HG02852 (cell line): ENCODE results near the gene DDX51.
"Not testable (repeated sequence)": the region's sequence is repeated elsewhere in the genome, so short reads cannot be mapped to it uniquely, and the experiment has no call there.

Experiments used
- ATAC-seq: cut with Tn5 transposase; IDR thresholded peaks from one replicate; pipeline ENCODE4 v1.9.1; 2021; ENCODE audit warnings: mild to moderate bottlenecking, moderate library complexity; ENCODE audit not compliant: unreplicated experiment

The DDX51 gene

DNA sequence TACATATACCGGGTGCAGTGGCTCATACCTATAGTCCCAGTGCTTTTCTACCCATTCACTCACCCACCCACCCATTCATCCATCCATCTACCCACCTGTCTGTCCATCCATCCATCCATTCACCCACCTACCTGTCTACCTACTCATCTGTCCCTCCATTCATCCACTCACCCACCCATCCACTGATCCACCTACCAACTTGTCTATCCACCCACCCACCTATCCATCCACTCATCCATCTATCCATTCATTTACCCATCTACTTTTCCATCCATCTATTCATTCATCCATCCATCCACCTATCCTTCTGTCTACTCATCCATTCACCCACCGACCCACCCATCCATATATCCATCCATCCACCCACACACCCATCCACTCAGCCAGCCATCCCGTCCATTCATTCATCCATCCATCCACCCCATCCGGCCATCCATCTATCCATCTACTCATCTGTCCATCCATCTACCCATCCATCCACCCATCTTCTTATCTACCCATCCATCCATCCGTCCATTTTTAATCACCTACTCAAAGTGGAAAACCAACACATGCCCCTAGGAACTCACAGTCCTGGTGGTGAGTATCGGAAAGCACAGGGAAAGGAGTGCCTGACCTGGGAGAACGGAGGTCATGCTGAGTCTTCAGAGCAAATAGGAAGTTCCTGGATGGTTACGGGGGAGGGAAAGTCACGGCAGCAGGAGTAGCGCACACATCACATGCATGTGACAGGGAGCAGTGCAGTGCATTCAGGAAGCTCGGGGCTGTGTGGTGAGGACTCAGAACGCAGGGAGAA is 20.0 kb downstream of the DDX51 start:
- ATAC-seq, result no peak

- ATAC-seq, result no peak
Measured at GRCh38 chr12:132121283-132121682, 22.8 kb downstream of the DDX51 start.

DNA sequence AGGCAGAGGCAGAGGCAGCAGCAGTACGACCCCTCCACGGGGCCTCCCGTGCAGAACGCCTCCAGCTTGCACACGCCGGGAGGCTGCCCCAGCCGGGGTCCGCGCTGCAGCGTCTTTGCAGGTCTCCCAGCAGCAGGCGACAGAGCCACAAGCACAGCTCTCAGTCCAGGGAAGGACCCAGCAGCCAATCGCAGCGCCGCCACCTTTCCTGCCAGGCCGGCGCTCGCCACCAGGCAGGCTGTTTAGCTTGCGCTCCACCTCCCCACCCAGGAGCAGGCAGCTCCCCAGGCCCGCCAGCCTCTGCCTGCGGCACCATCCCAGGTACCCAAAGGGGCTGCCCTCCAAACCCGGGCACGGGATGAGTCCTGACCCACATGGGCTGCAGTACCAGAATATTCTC is 25.2 kb downstream of the DDX51 start:
- ATAC-seq, result no peak

GRCh38 chr12:132117558-132117875 is 26.6 kb downstream of the DDX51 start:
- ATAC-seq, result no peak

GRCh38 chr12:132116709-132117557 is 27.2 kb downstream of the DDX51 start:
- no peak for ATAC-seq

DNA sequence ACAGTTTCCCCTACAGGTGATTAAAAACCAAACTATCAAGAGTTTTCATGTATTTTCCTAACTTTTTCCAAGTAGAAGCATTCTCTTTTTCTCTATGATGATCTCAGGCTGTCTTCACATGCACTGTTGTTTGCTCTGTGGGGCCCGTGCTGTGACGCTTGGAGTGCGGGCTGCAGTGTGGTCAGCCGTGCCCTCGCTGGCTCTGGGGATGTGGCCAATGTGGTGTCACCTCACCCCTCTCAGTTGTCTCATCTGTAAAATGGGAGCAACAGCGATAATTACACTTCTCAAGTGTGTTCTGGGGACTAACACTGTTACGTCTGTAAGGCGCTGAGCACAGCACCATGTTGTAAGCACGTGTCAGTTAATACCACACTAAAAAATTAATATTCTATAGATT is 28.6 kb downstream of the DDX51 start:
- ATAC-seq, result no peak

DNA sequence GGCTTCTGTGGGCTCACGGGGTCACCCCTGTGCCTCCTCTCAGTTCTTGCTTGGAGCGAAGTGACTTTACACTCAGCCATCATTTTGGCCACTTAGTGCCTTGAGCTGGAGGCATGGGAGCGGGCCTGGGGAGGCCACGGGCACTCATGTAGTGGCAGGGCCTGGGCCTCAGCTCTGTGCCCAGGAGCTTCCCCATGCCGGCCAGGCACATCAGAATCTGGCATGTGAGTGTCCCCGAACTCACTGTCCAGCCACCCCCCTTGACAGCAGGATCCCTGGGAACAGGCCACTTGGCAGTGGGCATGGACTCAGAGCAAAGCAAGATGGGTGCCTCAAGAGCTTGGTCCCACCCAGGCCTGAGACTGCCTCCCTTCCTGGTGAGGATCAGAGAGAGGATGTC is 29.5 kb downstream of the DDX51 start:
- ATAC-seq, result no peak

DNA sequence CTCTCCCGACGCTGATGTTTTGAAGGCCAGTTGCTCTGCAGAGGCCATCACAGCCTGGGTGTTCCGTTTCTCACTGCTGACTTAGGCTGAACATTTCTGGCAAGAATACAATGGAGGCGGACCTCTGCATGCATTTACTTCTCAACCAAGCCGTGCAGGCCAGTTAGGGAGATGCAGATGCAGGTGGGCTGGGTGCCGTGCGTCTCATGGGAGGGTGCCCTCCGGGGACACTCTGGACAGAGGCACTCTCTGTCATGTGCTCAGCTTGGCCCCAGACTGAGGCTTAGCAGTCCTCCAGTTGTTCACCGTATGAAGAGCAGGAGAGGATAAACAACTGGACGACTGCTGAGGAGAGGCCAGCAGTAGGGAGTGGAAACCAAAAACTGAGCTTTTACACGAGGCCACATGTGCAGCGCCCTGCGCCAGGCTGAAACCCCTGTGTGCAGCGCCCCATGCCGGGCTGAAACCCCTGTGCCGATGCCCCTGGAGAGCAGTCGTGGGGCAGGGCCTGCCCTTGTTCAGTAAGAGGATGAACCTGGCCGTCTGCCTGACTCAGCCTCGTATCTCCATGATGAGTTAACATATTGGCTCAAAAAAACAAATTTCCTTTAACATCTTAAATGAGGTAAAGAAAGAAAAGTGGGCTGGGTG is 32.3 kb downstream of the DDX51 start:
- ATAC-seq, result no peak

DNA sequence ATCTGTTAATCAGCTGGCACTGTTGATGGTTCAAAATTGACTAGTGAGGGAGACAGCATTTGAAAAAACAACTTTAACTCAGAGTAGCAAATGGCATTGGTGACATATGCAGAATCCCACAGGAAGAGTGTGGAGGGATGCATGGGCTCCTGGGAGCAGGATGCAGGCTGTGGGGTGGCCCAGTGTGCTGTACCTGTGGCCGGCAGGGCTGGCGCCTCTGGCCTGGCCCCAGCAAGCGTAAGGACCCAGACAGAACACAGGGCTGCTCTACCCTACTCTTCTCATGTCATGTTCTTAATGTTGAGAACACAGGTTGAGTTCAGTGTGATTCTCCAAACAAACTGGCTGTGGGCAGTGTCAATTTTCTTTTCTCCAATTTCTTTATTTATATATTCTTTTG is 33.4 kb downstream of the DDX51 start:
- ATAC-seq, result no peak

DNA sequence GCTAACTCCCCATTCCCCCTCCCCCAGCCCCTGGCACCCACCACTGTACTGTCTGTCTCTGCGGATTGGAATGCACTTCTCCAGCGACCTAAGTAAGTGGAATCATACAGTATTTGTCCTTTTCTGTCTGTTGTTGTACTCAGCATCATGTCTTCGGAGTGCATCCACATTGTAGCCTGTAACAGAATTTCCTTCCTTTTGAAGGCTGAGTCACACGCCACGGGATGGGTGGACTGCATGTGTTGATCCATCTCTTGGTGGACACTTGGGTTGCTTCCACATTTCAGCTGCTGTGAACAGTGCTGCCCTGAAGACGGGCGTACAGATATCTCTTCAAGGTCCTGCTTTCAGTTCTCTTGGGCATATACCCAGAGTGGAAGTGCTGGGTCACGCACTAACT is 34.4 kb downstream of the DDX51 start:
- ATAC-seq, result no peak

- ATAC-seq, result no peak
Measured at GRCh38 chr12:132108211-132108832, 35.8 kb downstream of the DDX51 start.

DNA sequence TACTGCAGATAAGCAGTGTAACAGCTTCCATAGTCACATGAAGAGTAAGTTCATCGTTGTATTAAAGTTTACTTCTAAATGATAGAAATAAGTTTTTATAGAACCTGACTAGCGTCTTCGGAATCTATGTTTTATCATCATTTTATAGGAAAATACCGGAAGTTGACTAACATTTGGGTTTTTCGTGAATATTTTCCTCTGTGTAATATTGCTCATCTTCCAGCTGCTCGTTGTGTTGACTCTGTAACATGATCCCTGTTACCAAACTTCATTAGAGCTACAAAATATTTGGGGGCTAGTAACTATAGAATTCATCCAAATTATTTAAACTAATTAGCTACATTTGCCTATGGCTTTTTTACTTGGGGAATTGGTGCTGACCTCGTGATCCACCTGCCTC is 37.2 kb downstream of the DDX51 start:
- no peak for ATAC-seq

GRCh38 chr12:132105467-132105866 is 38.7 kb downstream of the DDX51 start:
- ATAC-seq, result no peak

- no peak for ATAC-seq
Measured at GRCh38 chr12:132103542-132104308, 40.4 kb downstream of the DDX51 start.

DNA sequence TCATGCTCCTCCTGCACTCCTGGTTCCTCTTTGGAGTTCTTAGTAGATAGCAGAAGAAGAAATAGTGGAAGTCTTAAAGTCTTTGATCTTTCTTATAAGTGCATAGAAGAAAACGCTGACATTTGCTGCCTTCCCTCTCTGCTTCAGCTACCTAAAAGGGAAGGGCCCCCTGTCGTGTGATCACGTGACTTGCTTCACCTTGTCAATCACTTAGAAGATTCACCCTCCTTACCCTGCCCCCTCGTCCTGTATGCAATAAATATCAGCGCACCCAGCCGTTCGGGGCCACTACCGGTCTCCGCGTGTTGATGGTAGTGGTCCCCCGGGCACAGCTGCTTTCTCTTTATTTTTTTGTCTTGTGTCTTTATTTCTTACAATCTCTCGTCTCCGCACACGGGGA is 41.0 kb downstream of the DDX51 start:
- not testable (repeated sequence) for ATAC-seq

- ATAC-seq, result no peak
Measured at GRCh38 chr12:132102297-132102696, 41.8 kb downstream of the DDX51 start.

- ATAC-seq, result no peak
Measured at GRCh38 chr12:132100306-132101065, 43.6 kb downstream of the DDX51 start.

GRCh38 chr12:132099739-132100138 is 44.4 kb downstream of the DDX51 start:
- ATAC-seq, result no peak

DNA sequence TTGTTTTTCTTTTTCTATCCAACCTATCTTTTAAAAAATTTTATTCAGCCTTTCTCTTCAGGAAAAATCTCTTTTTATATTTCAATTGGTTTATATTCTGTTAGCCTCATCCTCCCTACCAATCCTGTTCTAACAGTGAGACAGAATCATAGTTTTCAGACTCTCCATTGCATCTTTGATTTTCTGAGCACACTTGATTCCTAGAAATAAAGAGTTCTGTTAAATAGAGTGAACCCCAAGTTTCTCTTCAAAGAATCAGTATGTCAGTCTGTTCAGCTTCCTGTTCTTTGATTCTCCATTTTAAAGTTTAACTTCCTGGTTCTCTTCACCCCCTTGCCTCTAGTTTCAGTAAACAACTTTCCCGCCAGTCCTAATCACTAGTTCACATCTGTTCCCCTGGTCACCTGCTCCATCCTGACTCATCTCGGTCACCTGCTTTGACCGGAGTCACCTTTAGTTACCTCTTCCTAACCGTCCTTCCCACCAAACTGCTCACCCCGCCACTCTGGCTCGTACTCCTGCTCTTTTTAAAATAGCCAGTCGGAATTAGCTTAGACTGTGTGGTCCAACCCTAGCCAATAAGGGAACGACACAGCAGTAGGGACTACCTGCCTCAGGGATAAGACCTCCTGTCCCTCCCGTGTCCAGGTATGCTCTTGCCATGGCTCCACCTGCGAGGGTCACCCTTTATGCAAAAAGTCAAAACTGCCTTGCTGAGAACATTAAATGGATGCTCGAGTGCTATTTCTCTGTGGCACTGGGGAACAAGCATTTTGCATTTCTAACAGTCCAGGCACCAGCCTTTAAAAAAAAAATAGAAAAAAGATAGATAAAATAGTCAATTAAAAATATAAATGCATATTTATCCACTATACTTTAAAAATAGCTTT is 48.4 kb downstream of the DDX51 start:
- no peak for ATAC-seq
